GM21737 (cell line): Measurements from ENCODE around the gene BCR.

Source experiments
- ATAC-seq: cut with Tn5 transposase; IDR thresholded peaks from one replicate; pipeline ENCODE4 v1.9.1; 2021; ENCODE audit warnings: mild to moderate bottlenecking, moderate library complexity; ENCODE audit not compliant: unreplicated experiment

BCR gene

GRCh38 chr22:23285236-23285635 is 104.9 kb downstream of the BCR start:
- ATAC-seq, result no peak

DNA sequence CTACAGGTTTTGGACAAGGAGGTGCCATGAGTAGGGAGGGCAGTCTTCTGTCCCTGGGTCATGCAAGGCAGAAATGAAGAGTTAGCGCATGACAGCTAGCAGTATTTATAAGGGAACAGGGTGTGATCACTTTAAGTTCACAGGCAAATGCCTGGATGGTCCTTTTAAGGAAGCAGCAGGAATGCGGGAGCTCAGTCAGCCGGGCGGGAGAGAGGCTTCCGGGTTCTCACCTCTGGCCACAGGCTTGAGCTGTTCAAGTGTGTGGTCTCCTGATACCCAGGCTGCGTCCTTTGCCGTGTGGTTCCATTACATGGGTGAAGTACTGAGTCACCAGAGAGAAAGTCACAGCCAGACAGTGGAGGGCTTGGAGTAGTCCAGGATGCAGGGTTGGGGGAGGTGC is 105.4 kb downstream of the BCR start:
- no peak for ATAC-seq

DNA sequence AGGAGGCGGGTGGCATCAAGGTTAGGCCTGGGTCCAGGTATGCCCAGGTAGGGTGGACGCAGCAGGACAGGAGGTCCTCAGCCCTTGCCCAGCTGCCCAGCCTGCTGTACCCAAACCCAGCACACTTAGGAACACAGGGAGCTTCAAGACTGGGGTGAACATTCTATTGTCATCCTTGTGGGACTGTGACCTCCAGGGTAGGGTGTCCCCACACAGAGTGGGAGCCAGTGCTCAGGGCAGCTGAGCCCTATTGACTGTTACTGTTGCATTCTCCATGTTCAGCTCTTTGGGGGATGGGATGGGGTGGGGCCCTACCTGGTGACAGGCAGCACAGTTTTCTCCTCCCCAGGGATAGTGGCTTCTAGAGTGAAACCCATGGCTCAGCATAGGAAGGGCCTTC is 106.0 kb downstream of the BCR start:
- no peak for ATAC-seq

GRCh38 chr22:23287136-23288095 is 107.1 kb downstream of the BCR start:
- no peak for ATAC-seq

DNA sequence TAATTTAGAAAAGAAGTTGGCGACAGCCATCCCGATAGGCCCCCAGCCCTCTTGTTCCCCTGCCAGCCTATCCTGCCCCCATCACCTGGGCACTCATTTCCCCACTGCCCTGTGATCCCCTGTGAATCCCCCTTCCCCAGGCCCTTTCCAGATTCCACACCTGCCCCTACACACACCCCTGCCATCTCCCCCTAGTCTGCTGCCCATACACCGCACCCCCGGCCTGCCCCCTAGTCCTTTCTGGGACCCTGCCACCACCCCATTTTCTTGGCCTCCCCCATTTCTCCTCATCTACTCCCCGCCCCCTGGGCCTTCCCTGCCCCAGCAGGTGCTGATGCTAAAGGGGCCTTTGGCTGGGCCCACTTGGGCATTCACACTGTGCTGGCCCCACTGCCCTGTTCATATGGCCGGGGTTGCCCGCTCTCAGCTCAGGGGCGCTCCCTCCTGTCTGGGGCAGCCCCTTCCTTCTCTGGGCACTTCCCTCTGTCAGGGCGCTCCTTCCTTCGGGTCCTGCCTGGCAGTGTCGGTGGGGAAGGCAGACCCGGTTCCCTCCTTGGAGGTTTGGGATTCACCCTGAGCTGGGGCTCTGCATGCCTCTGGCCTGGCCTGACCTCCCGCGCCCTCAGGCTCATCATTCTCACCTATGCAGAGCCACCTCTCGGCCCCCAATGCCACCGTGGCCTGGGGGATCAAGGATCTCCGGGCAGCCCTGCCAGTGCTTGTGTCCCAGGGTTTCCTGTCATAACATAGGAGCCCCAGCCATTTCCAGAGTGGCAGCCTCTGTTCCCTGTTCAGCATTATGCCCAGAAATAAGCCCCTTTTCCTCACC is 108.2 kb downstream of the BCR start:
- no peak for ATAC-seq

DNA sequence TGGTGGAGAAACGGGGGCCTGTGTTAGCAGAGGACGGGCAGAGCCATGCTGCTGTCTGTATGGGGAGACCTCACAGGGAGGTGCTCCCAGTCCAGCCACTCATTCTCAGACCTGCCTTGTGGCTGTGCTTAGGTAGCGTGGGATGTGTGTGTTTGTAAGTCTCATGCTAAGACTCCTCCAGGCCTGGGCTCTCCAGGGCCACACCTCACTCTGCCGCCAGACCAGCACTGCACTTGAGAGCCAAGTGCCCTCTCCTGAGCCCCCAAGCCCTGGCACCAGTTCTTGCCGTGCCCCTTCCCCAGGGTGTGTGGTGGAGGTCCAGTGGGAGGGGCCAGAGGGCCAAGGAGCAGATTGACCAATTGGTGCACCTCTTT is 108.8 kb downstream of the BCR start:
- no peak for ATAC-seq

- ATAC-seq, result no peak
These were observed 109.8 kb downstream of the BCR start for GRCh38 chr22:23289851-23290724.

- ATAC-seq, result no peak
These were observed 111.6 kb downstream of the BCR start for GRCh38 chr22:23291806-23292452.

GRCh38 chr22:23292453-23293350 is 112.4 kb downstream of the BCR start:
- no peak for ATAC-seq

DNA sequence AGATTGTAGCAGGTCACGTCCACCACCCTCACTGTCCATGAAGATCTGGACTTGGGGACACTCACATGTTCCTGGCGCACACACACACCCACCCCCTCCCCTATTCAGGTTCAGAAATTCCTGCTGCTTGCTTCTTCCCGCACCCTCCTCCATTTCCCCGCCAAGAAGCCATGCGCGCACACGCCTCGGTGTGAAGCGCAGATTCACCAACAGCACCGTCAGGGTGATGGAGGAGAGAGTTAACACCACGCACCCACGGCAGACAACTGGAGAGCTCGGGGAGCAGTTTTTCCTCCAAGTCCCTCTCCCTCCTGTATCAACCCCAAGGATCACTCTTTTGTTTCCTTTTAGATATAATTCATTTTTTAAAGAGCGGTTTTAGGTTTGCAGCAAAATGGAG is 113.4 kb downstream of the BCR start:
- no peak for ATAC-seq

- ATAC-seq, result no peak
These were observed 113.9 kb downstream of the BCR start for GRCh38 chr22:23294221-23294620.

GRCh38 chr22:23300476-23300875 is 120.2 kb downstream of the BCR start:
- ATAC-seq, result no peak

GRCh38 chr22:23301591-23301990 is 121.3 kb downstream of the BCR start:
- ATAC-seq, result no peak

DNA sequence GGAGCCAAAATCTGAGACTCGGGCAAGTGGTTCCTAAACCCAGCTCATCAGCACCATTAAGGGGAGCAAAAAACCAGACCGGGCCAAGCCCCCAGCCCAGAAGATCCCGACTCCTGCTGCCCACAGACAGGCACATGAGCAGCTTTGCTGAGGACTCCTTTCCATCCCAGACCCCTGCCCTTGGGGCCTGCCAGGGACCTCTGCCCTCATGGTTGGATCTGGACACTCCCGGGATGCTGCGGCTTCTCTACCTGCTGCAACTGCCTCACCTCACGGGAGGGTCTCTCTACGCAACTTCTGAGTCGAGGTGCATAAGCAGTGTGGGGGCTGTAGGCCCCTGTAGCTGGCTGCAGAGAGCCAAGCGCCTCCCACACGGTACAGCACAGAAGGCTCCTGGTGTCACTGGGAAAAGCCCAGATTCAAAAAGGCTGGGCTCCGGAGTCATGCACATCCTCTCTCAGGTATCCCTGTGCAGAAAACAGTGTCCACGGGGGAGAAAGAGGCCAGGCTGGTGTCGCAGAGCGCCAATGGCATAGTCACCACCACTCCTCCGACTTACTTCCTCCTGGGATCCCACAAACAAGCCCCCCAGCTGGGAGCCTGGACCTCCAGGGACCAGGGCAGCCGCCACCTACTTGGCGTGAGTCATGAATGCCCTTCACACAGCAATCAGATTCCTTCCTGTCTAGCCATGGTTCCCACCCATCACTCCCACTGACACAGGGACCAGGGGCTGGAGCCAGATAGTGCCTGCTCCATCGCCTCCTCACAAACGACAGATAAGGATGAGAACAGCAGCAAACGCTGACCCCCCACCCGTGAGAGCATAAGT is 122.1 kb downstream of the BCR start:
- no peak for ATAC-seq

DNA sequence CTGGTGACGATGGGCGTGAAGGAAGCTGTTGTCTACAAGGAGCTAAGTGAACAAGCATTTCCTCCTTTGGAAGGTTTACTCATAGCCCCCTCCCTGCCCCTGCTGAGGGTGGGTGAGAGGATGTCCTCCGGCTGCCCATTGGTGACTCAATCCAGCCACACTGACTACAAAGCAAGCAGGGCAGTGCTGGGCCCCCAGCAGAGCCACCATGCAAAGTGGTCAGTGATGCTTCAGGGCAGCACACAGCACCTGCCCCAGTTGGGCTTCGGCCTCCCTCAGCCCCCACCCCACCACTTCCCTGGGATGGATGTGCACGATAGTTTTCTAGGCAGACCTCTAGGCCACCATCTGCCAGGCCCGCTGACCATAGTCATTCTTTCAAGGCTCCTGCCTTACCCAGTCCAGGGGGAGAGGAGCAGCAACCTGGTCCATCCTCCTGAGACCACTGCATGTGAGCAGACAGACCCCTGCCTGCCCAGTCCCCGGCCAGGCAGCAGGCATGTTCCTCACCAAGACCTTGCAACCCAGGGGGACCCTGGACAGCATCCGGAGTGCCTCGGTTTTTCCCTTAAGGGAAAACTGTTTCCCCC is 125.1 kb downstream of the BCR start:
- no peak for ATAC-seq

DNA sequence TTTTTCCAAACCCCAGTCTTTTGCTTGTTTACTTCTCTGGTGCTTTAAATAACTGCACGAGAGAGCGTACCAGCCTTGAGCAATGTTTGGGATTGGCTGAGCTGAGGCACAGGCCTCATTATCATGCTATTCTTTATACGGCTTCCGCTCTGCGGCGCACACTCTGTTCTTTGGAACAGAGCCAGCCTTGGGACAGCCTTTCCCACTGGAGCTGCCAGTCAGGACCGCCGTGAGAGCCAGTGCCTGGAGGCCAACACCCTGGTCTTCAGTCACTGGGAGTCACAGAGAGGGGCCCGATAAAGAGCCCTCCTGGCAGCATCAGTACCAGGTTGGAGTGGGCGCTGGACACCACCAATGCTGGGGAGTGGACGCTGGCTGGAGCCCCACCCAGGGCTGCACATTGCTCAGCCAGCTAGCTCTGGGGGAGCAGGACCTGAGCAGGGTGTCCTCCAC is 125.6 kb downstream of the BCR start:
- ATAC-seq, result no peak

DNA sequence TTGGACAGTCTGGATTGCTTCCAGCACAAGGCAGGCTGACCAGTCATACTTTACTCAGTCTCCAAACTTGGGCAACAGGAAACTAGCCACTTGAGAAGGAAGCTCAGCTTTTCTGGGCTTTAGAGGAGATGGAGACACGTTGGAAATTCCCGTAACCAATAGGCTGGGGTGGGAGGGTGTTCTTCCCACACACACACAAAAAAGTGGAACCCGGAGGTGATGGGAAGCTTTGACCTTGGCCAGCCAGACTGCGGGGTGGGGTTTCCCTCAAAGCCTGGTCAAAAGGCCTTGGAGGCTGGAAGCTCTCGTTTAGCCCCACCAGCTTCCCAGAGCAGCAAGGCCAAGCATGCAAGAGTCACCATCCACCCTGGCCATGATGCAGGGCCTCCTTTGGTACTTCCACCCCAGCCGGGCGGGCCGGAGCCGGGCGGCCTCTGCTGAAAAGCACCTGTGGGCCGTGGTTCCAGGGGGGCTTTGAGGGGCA is 126.2 kb downstream of the BCR start:
- no peak for ATAC-seq

GRCh38 chr22:23306926-23307325 is 126.6 kb downstream of the BCR start:
- ATAC-seq, result no peak
